Measurements from ENCODE around the gene KMT5B.

Gene KMT5B

GRCh38 chr11:68179847-68180246 is 33.2 kb downstream of the KMT5B start:
- DNase-seq = no peak

- no peak for DNase-seq
These were observed 35.2 kb downstream of the KMT5B start for GRCh38 chr11:68177877-68178276.

GRCh38 chr11:68173926-68174325 is 39.2 kb downstream of the KMT5B start:
- no peak for DNase-seq

GRCh38 chr11:68169442-68169841 is 43.7 kb downstream of the KMT5B start:
- no peak for DNase-seq

- DNase-seq = no peak
These were observed 44.4 kb downstream of the KMT5B start for GRCh38 chr11:68168694-68169093.

GRCh38 chr11:68167474-68167873 is 45.6 kb downstream of the KMT5B start:
- no peak for DNase-seq

- no peak for DNase-seq
These were observed 46.1 kb downstream of the KMT5B start for GRCh38 chr11:68166969-68167368.

GRCh38 chr11:68165601-68166000 is 47.5 kb downstream of the KMT5B start:
- no peak for DNase-seq

GRCh38 chr11:68164437-68164836 is 48.7 kb downstream of the KMT5B start:
- DNase-seq = no peak

GRCh38 chr11:68163691-68164090 is 49.4 kb downstream of the KMT5B start:
- DNase-seq = no peak

- no peak for DNase-seq
These were observed 52.9 kb downstream of the KMT5B start for GRCh38 chr11:68160100-68160695.

GRCh38 chr11:68159665-68160064 is 53.4 kb downstream of the KMT5B start:
- no peak for DNase-seq

GRCh38 chr11:68159161-68159560 is 53.9 kb downstream of the KMT5B start:
- no peak for DNase-seq

- no peak for DNase-seq
These were observed 54.5 kb downstream of the KMT5B start for GRCh38 chr11:68158580-68158979.

- DNase-seq = no peak
These were observed 59.4 kb downstream of the KMT5B start for GRCh38 chr11:68153742-68154141.

- no peak for DNase-seq
These were observed 63.1 kb downstream of the KMT5B start for GRCh38 chr11:68150037-68150436.

GRCh38 chr11:68149417-68149816 is 63.7 kb downstream of the KMT5B start:
- no peak for DNase-seq

GRCh38 chr11:68148879-68149278 is 64.2 kb downstream of the KMT5B start:
- no peak for DNase-seq

- no peak for DNase-seq
These were observed 64.9 kb downstream of the KMT5B start for GRCh38 chr11:68148071-68148805.

- no peak for DNase-seq
These were observed 66.2 kb downstream of the KMT5B start for GRCh38 chr11:68146704-68147474.

GRCh38 chr11:68146010-68146540 is 67.0 kb downstream of the KMT5B start:
- DNase-seq = no peak

- no peak for DNase-seq
These were observed 67.8 kb downstream of the KMT5B start for GRCh38 chr11:68145120-68145866.

GRCh38 chr11:68143310-68143689 is 69.8 kb downstream of the KMT5B start:
- no peak for DNase-seq
